SHP77 (cell line): ENCODE measurements around the gene SLAMF7.
"Not testable (repeated sequence)": the region's sequence is repeated elsewhere in the genome, so short reads cannot be mapped to it uniquely, and the experiment has no call there.

ENCODE experiments used
- DNase-seq, 2 experiments: peaks; one replicate each; lab custom pipeline; 2025; lab: John Stamatoyannopoulos, UW

SLAMF7 gene

DNA sequence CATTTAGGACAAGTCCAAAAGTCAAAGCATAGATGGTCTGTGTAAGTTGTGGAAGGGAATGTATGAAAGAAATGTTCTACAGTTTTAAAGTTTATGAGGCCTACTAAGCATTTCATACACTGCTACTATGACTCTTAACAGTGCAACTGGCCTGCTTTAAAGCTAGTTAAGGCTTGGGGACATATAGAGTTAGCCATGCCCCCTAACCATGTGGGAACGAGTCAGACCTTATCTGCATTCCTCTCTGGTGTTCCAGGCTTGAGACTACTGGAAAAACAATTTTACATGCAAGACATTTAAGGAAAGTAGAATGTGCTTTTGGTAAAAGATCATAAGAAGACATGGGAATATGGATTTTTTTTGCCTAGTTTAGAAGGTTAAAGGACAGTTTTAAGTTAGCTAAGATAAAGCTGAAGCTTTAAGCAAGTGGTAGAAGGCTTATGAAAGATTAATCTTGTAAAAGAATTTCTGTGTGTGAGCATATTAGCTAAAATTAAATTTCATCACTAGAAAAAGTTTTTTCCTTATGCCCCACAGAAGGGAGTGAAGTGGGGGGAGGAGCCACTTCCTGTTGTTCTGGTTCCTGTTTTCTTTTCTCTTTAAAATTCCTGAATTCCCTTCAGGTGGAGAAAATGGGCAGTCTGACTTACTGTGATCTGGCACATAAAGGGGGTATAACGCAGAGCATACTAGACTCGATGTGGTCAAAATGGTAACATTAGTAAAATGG is 18.5 kb upstream of the SLAMF7 start:
- no peak for DNase-seq

DNA sequence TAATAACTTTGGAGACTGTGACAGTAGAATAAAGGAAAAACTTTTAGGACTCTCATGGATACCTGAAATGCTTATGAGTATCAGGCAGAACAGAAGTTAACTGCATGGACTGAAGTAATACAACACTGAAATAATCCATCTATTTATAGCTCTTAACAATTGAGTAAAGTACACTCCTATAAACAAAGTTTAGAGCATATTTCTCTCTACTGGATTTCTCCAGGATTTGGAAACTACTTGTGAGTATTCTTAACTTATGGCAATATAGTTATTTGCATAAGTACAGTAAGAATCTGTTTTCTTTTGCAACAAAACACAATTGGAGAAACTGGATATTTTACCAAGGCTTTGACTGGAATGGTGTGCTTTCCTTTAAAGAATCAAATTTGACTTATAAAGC is 17.6 kb upstream of the SLAMF7 start:
- no peak for DNase-seq

DNA sequence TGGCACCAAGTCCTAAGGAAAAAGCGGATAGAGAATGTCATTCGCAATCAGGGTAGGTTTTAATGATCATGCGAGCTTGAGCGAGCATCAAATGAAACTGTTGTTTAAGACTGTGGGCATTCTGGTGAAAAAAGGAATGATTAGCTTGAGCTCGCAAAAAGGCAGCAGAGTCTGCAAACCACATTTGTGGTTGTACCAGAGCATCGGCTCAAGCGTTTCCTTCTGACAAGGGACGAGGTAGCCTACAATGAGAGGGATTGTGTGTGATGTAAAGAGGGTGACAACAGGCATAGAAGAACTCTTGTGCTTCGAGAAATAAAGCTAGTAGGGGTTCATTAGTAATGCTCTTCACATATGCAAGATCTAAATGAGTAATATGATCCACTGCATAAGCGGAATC is 16.3 kb upstream of the SLAMF7 start:
- no peak for DNase-seq

DNA sequence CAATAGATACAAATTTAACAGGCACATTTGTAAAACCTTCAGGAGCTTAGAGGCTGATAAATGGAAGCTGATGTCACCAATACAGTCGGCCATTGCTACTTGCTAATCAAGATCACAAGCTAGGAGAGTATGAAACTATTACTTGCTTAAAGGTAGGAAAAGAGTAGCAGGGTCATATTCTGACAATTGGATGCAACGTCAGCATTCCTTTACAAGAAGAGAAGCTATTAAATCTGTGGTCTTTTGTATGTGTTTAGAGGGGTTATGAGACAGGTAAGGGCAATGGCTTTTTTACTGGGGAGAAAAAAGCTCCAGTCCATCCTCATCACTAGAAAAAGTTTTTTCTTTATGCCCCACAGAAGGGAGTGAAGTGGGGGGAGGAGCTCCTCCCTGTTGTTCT is 15.7 kb upstream of the SLAMF7 start:
- DNase-seq = no peak

DNA sequence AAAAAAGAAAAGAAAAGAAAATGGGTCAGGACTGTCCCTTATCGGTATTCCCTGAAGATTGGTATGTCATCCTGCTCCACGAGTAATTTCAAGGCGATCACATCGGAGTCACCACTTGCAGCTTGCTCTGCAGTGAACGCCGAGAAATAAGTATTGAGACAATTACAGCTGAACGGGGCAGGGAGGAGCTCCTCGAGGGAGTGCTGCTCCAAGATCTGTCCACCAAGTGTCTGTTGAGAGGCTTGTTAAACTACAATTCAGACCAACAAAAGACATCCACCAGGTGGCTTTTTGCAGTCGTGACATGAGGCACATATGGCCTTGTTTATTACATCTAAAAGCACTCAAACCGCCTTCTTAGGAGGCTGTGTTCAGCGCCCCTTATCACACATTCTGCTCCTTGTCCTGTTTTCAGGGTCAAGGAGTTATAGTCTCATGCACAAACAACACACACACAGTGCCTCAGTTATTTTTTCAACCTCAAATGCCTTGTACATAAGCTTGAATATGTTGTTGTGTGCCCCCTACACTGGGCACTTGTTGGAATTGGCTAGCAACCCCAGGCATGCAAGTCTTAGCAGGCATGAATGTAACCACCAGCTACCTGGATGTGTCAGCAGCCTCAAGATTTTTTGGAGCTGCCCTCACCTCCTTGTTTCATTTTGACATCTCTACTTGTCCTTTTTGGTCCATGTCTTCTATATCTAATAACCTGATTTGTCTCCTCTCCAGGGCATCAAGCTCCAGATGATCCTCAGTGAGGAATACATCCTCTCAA is 14.4 kb upstream of the SLAMF7 start:
- DNase-seq = no peak

DNA sequence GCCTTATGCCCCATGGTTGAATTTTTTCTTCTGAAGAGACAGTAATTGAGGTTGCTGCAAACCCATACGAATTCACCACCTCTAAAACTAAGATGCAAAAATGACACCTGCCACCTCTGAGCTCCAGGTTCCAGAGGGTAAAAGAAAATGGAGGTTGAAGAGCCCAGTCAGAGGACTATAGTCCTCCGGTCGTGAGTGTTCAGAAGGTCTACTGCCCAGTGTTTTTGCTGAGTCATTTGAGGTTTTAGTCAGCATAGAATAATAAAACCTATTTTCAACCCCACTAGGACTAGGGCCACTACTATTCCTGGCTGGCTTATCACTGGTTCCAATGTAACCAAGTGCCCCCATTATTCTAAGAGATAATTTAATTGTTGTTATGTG is 12.9 kb upstream of the SLAMF7 start:
- no peak for DNase-seq

DNA sequence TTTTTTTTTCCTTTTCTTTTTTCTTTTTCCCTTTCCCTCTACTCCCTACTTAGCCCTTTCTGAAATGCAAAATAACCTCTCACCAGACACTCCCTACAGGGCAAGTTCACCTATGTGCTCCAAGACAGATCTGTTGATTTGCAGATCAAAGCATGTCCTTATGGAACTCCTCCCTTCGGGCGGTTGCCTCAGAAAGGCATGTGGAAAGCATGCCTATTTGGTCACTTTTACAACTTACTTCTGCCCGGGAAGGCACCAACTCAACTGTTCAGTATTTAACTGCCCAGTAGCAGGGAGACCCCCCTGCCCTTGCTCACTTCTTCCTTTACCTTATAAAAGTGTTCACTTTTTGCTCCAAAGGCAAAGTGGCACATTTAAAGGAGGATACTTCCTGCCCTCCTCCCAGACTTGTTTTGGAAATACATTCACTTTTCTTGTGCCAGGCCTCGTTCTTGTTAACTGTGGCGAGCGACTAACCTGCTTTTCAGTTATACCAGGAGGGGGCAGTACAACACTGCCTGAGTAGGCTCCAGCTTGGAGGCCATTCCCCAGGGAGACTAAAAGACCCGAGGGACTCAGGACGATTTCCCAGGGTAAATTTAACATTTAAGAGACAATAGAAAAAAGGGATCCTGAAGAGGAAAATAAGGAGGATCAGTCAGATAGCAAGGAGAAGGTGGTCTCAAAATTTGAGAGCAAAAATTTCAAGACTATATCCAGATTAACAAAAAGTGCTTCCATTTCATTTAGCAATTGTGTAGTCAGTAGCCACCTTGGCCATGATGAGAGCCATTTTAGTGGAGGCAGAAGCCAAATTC is 12.3 kb upstream of the SLAMF7 start:
- DNase-seq = peak; percentile 39 to 59

DNA sequence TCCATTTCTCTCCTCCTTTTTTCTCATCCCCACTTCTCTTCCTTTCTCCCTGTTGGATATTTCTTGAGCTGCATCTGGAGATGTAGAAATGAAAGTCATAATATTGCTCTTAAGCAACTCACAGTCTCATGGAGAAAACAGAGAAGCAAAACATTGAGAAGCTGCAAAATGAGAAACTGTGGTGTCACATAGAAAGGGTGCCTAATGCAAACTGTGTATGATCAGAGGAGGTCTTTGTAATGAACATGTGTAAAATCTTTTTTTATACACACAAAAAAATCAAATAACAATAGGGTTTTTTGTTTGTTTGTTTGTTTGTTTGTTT is 11.8 kb upstream of the SLAMF7 start:
- no peak for DNase-seq

DNA sequence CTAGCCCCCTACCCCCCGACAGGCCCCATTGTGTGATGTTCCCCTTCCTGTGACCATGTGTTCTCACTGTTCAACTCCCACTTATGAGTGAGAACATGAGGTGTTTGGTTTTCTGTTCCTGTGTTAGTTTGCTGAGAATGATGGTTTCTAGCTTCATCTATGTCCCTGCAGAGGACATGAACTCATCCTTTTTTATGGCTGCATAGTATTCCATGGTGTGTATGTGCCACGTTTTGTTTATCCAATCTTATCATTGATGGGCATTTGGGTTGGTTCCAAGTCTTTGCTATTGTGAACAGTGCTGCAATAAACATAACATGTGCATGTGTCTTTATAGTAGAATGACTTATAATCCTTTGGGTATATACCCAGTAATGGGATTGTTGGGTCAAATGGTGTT is 7.5 kb upstream of the SLAMF7 start:
- not testable (repeated sequence) for DNase-seq

DNA sequence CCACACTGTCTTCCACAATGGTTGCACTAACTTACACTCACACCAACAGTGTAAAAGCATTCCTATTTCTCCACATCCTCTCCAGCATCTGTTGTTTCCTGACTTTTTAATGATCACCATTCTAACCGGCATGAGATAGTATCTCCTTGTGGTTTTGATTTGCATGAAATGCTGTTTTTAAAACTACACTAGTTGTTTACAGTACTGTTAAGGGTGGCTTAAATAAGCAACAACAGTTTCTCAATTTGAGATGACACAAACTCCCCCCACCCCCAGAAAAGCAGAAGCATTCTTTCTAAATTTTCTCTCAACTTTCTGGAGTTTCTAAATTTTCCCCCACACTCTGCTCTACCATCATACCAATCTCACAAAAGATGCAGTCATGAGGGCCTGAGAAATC is 7.1 kb upstream of the SLAMF7 start:
- no peak for DNase-seq

DNA sequence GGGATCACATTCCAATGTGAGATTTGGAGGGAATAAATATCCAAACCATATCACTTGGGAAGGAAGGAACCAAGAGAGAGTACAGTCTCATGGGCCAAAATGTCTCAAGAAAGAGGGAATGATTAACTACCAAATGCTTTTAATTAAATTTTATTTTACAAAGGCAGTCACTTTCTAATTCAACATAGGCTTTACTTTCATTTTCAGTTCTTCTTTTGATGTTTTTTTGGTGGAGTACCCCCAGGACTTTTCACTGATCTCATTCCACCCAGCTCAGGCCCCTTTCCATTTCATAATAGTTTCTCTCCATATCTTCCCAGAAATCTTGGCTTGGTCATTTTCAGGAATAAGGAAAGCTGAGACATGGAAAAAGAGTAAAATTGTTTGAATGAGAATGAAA is 5.1 kb upstream of the SLAMF7 start:
- DNase-seq = no peak

DNA sequence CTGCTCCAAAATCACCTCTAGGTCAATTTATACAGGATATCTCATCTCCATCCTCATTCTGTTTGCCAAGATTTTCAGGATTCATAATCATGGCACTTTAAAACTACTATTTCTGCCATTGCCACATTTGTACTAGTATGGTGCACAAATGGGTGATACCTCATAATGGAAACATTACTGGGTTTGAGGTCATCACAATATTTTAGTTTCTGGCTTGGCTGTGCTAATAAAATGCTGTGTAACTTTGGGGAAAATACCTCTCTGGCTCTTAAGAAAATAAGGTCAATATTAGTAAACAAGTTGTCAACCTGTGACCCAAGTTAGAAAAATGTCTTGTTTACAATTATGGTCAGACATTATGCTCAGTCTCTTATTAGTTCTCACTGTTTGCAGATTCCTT is 4.7 kb upstream of the SLAMF7 start:
- no peak for DNase-seq

DNA sequence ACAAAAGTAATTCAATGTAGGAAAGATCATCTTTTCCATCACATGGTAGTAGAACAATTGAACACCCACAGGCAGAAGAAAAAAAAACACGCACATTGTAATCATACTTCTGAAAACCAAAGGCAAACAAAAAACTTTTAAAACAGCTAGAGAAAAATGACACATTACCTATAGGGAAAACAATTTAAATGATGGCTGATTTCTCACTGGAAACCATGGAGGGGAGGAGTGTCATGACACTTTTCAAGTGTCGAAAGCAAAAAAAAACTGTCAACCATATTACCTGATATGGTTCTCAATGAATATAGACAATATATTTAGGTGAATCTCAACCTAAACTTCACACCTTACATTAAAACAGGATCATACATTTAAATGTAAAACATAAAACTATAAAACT is 776 bp upstream of the SLAMF7 start:
- no peak for DNase-seq

DNA sequence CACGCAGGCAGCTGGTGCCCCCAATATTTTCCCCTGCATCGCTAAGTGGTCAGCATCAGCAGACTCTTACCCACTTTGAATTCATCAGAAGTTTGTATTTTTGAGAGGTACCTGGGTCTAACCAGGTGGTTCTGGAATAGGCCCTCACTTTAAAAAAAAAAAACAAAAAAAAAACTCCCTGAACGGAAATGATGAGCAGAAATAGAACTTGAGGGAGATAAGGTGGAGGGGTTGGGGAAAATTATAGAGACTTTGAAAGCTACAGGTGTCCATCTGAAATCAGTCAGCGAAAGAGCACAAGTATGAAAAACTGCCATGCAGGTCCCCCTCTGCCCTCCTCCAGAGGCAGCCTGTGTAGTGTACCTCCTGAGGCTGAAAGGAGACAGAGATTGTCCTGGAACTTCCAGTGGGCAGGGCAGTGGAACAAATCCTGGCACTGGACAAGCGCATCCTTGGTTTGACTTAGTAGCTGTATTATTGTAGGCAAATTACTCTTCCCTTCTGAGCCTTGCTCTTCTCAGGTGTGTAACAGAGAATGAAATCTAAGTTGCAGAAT is 1.2 kb downstream of the SLAMF7 start:
- DNase-seq = no peak

DNA sequence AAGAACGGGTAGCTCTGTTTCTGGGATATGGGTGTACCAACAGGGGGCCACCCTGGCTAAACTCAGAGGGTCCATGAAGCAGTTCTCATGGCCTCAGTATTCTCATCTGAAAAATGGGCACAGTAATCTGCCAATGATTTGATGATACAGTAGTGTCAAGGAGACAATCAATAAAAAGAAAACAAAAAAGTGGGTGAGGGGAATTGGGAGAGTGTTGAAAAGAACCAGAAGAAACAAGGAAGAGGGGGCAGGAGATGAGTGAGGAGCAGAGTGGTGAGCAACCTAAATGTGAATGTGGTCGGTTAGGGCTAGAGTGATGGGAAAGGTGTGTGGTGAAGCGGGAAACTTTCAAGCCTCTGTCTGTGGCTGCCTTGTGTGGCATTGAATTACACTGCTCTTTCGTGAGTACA is 2.0 kb downstream of the SLAMF7 start:
- no peak for DNase-seq

DNA sequence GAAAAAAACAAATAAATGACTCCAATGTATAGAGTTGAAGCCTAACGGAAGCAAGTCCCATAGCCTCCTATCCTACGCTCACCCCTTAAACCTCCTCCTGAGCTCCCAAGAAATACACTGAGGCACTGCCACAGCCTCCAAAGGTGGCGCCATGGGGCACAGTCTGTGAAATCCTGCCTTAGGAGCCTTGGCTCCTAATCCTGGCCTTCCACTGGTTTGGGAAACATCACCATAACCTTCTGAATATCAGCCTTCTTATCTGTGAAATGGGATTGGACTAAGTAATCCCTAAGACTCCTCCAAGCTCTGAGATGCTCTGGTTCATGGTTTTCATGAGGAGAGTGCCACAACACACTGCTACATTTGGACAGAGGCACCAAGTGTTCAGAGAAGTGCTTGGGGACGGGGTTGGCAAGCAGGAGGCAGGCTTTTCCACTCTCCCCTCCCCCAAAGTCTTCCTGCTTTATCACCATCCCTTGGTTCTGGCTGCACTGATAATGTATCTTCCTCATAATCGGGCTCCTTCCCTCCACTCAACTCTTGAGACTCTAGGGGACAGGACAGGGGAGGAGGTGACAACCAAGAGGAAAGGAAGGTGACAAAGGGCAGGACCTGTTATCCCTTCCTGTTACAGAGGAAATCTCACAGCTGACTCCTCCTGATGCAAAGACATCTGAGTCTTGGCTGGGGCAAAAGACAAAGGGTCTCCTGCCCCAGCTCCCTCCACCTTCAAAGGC is 2.7 kb downstream of the SLAMF7 start:
- no peak for DNase-seq

DNA sequence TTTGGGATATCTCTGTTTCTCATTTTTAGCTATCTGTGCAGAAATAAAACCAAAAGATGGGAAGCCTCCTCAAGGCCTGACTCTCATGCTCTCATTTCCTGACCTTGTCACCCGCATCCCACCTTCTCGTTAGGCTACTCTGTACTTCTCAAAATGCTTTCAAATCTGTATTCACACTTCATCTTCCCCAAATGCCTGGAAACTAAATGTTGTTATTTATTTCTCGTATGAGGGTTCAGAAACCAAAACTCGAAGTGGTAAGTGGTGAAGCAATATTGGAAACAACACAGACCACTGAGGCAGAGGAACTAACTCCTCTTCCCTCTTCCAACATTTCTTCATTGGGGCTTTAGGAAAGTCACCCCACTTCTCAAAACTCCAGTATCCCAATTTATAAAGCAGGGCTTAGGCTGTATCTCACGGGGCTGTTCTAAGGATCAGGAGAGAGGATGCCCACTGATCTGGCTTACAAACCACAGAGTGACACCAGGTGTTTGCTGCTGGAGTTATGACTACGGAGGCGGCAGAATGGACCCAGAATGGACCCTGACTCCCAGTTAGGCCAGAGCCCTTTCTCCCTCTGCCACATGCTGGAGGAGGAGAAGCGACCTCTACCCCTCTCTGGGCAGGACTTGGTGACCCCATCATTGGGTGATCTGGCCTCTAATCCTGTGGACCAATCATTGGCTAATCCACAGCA is 3.5 kb downstream of the SLAMF7 start:
- DNase-seq = no peak

DNA sequence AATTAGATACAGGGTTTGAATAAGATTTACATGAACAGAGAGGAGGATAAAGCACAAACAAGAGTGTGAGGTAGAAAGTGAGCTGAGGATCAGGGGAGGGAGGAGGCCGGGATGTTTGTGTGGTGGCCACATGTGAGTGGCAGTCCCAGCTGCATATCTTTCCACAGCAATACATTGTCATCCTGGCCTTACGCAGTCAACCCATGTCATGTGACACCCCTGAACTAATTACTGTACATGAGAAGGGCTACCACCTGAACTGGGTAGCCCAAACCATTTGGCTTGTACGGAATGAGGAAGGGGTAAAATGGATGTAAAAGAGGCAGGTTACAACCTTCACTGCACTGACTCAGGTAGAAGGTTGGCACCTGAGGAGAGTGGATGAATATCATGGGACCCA is 4.2 kb downstream of the SLAMF7 start:
- no peak for DNase-seq

DNA sequence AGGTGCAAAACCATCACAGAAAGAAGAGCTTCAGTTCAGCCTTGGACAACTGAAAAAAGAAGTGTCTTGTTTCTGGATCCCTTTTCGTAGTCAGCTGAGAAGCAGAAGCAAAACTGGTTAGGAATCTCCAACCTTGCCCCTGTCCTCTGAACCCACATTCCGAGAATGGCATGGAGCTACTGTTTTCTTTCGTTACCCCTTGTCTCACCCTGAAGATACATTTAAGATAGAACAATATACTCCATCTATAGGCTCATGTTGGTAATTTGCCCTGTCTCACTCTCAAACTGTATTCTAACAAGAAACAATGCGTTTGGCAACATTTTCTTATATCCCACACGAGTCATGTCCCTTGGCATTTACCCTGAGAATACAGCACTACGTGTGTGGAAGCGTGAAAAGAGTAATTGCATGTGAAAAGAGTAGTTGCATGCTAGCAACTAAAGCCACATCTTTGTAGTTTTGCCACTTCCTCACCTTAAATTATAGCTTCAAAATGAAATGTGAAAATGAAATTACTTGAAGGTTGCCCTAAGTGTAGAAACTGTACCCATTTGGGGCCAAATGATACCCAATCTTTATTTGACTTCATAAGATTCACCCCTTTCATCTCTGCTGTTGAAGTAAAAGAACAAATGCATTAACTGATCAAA is 5.3 kb downstream of the SLAMF7 start:
- DNase-seq = no peak

DNA sequence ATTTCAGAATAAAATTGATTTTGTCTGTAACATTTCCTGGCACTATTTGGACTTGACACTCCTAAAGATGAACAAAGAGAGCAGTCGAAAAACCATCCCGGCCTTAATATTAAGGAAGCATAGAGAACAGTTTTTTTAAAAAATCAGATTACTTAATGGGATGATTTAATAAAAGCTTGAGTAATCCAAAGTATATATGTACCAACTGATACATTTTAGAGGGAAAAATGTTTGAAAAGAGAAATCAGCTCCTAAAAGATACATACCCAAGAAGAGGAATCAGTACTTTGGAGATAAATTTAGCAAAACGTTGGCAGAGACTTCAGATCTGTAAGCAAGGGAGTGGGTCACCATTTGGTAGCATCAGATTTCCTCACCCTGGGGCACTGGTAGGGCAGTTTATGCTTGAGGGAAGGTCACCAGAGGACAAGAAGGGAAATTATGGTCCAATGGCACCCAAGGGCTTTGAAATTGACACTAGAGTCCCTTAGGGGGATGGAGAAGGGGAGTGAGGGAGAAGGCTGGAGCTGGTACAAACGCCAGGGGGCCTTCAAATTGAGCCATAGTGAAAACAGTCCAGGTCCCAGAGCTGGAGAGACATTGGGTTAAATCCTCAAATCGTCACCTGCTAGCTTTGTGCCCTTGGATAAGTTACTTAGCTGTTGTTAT is 5.9 kb downstream of the SLAMF7 start:
- no peak for DNase-seq
